Fibroblast of lung (primary cell): ENCODE measurements around the gene NEK5. TPM values are rescaled to one million over a fixed set of nuclear protein-coding genes. Genes with fewer than 3 reads are reported as not detected.

Source experiments
- DNase-seq, 2 donors: peaks; one replicate each; pipeline versions ENCODE4 v3.0.0 to v3.0.0-alpha.2; 2010; ENCODE audit warnings: low read depth in 2 of 2
- H2AFZ ChIP-seq: 2 replicates; pipeline ENCODE4 v1.5.1; 2012; ENCODE audit warnings: low read length, control low read depth, inconsistent platforms
- H3K27ac ChIP-seq: 2 replicates; pipeline ENCODE4 v1.5.1; 2011; ENCODE audit warnings: low read length, control low read depth; ENCODE audit not compliant: insufficient read depth
- H3K27me3 ChIP-seq: 2 replicates; pipeline ENCODE4 v1.5.1; 2011; ENCODE audit warnings: mild to moderate bottlenecking, low read length; ENCODE audit not compliant: control insufficient read depth, insufficient read depth
- H3K36me3 ChIP-seq: 2 replicates; pipeline ENCODE4 v1.5.1; 2011; ENCODE audit warnings: low read length; ENCODE audit not compliant: control insufficient read depth, insufficient read depth
- H3K4me1 ChIP-seq: 2 replicates; pipeline ENCODE4 v1.5.1; 2011; ENCODE audit warnings: low read length; ENCODE audit not compliant: control insufficient read depth, insufficient read depth; ENCODE audit errors: extremely low read depth
- H3K4me2 ChIP-seq: 2 replicates; pipeline ENCODE4 v1.5.1; 2011; ENCODE audit warnings: low read length, control low read depth; ENCODE audit not compliant: insufficient read depth; ENCODE audit errors: extremely low read depth
- H3K4me3 ChIP-seq, 4 experiments: fragments of 200-600 bp in 1 of 4; sonication (generic) in 1 of 4; replicated peaks in 1 of 4; 2 replicates each; pipeline ENCODE4 v1.5.1; 2011 to 2016; ENCODE audit warnings: low read length in 4 of 4, low read depth in 3 of 4, mild to moderate bottlenecking in 3 of 4, control low read depth in 2 of 4, inconsistent platforms in 1 of 4, mixed read lengths in 1 of 4; ENCODE audit not compliant: insufficient read depth in 1 of 4; ENCODE audit errors: control extremely low read depth in 1 of 4
- H3K79me2 ChIP-seq: 2 replicates; pipeline ENCODE4 v1.5.1; 2012; ENCODE audit warnings: mild to moderate bottlenecking, low read length, inconsistent platforms; ENCODE audit not compliant: control insufficient read depth, insufficient read depth
- H3K9ac ChIP-seq: 2 replicates; pipeline ENCODE4 v1.5.1; 2011; ENCODE audit warnings: mild to moderate bottlenecking, low read length, control low read depth; ENCODE audit not compliant: insufficient read depth
- H3K9me3 ChIP-seq: 2 replicates; pipeline ENCODE4 v1.5.1; 2012; ENCODE audit warnings: low read depth, low read length; ENCODE audit not compliant: control insufficient read depth, insufficient read depth
- H4K20me1 ChIP-seq: 2 replicates; pipeline ENCODE4 v1.5.1; 2011; ENCODE audit warnings: low read length; ENCODE audit not compliant: control insufficient read depth, insufficient read depth; ENCODE audit errors: extremely low read depth
- CTCF ChIP-seq, 2 donors: IDR thresholded peaks in 1 of 2; conservative IDR thresholded peaks in 1 of 2; 1 replicate in 1 of 2; 2 replicates in 1 of 2; pipeline ENCODE4 v1.5.1; 2011 to 2012; ENCODE audit warnings: low read length in 2 of 2, control low read depth in 1 of 2, inconsistent platforms in 1 of 2, low read depth in 1 of 2, mild to moderate bottlenecking in 1 of 2
- EZH2 ChIP-seq: IDR thresholded peaks from 2 replicates; pipeline ENCODE4 v1.5.1; 2012; ENCODE audit warnings: low read length, control low read depth, mild to moderate bottlenecking; ENCODE audit errors: missing control alignments
- polyA plus RNA-seq, 2 donors: library from polyadenylated mRNA; depleted of rRNA in 1 of 2; stranded (reverse) in 1 of 2; unstranded in 1 of 2; fragments of >200 nt; gene quantifications; 2 replicates each; pipeline ENCODE4 v1.2.1, GENCODE V29; 2011 to 2012; ENCODE audit warnings: missing spikeins in 1 of 2
- total RNA-seq: library from RNA; depleted of rRNA; stranded (reverse); fragments of >200 nt; gene quantifications from 2 replicates; pipeline ENCODE4 v1.2.1, GENCODE V29; 2014

The NEK5 gene
- total and polyA plus RNA-seq, 2 donors (not counting 1 experiment from before 2014, with no cell fraction given) = under 0.01 to 0.03 TPM

DNA sequence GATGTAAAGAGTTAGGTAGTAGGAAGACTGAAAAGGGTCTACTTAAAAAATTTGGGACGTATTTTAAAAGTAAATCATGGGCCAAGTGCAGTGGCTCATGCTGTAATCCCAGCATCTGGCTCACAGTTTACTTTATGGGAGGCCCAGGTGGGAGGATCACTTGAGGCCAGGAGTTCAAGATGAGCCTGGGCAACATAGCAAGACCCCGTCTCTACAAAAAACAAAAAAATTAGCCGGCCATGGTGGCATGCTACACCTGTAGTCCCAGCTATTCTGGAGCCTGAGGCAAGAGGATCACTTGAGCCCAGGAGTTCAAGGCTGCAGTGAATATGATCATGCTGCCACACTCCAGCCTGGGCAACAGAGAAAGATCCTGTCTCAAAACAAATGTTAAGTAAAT is 81.4 kb downstream of the NEK5 start:
- Histone ChIP-seq H3K4me1 (no peaks in the 10 kb centered on the region), H3K4me3 (no peak overlapping the region), H3K79me2 (no peaks in the 10 kb centered on the region), H3K27me3 (no peaks in the 10 kb centered on the region), H3K9ac (no peak overlapping the region), H2AFZ (no peak overlapping the region), H3K27ac (no peak overlapping the region), H3K36me3 (no peaks in the 10 kb centered on the region), H3K9me3 (no peaks in the 10 kb centered on the region), H3K4me2 (no peak overlapping the region), H4K20me1 (no peaks in the 10 kb centered on the region)
- TF ChIP-seq EZH2 (no peak), CTCF (conservative IDR thresholded peaks at IDR 0.05 in 1 of 2, IDR thresholded peaks at IDR 0.05 in 1 of 2; ENCODE audit: low read depth in 1 of 2, low read length in 2 of 2) (no peak)
- DNase-seq = no peak

- no peaks in the 10 kb centered on the region for H3K9me3 ChIP-seq
- no peaks in the 10 kb centered on the region for H4K20me1 ChIP-seq
- H3K4me2 ChIP-seq = no peak overlapping the region
- no peaks in the 10 kb centered on the region for H3K27me3 ChIP-seq
- no peak overlapping the region for H3K27ac ChIP-seq
- H3K79me2 ChIP-seq = no peaks in the 10 kb centered on the region
- no peak overlapping the region for H3K4me3 ChIP-seq
- no peak overlapping the region for H2AFZ ChIP-seq
- H3K36me3 ChIP-seq = no peaks in the 10 kb centered on the region
- H3K4me1 ChIP-seq = no peaks in the 10 kb centered on the region
- no peak for TF ChIP-seq CTCF (conservative IDR thresholded peaks at IDR 0.05 in 1 of 2, IDR thresholded peaks at IDR 0.05 in 1 of 2; ENCODE audit: low read depth in 1 of 2, low read length in 2 of 2)
- TF ChIP-seq EZH2 = no peak
- H3K9ac ChIP-seq = no peak overlapping the region
- no peak for DNase-seq
These were observed 85.2 kb downstream of the NEK5 start for GRCh38 chr13:52043675-52044074.

DNA sequence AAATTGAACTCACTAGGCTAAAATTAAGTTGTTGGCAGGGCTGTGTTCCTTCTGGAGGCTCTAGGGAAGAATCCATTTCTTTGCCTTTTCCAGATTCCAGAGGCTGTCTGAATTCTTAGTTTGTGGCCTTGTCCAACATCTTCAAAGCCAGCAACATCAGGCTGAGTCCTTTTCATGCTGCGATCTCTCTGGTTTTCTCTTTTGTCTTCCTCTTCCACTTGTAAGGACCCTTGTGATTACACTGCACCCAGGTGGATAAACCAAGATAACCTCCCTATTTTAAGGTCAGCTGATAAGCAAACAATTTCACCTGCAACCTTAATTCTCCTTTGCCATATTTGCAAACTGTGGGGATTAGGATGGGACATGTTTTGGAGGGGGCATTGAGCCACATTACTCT is 92.8 kb downstream of the NEK5 start:
- no peaks in the 10 kb centered on the region for H3K79me2 ChIP-seq
- H3K27ac ChIP-seq = no peak overlapping the region
- no peak for DNase-seq
- H4K20me1 ChIP-seq = no peaks in the 10 kb centered on the region
- H3K27me3 ChIP-seq = no peaks in the 10 kb centered on the region
- H3K4me3 ChIP-seq = no peak overlapping the region
- no peaks in the 10 kb centered on the region for H3K36me3 ChIP-seq
- H3K4me1 ChIP-seq = no peaks in the 10 kb centered on the region
- no peak overlapping the region for H3K4me2 ChIP-seq
- TF ChIP-seq CTCF (conservative IDR thresholded peaks at IDR 0.05 in 1 of 2, IDR thresholded peaks at IDR 0.05 in 1 of 2; ENCODE audit: low read depth in 1 of 2, low read length in 2 of 2) (no peak), EZH2 (no peak)
- H2AFZ ChIP-seq = no peak overlapping the region
- no peaks in the 10 kb centered on the region for H3K9me3 ChIP-seq
- no peak overlapping the region for H3K9ac ChIP-seq
